GM21529 (cell line): Measurements from ENCODE around the gene EIF3L.

Source experiments
- ATAC-seq: cut with Tn5 transposase; IDR thresholded peaks from one replicate; pipeline ENCODE4 v1.9.1; 2021; ENCODE audit not compliant: unreplicated experiment

EIF3L gene

DNA sequence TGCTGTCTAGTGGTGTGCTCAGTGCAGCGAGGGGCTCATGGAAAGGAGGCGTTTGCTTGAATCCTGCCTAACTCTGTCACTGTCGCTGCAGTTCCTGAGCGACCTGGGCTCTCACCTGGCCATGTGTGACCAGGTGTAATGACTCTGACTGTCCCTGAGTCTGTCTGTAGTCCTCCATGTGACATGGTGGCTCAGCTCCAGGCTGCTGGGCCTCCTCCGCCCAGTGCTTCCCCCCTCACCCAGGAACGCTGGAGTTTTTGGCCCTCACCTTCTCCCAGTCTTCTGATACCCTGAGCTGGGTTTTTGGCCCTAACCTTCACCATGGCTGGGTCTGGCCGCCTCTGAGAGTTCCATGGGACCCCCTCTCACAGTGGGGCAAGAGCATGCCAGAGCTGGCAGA lies 77.1 kb downstream of the EIF3L start:
- ATAC-seq = no peak

DNA sequence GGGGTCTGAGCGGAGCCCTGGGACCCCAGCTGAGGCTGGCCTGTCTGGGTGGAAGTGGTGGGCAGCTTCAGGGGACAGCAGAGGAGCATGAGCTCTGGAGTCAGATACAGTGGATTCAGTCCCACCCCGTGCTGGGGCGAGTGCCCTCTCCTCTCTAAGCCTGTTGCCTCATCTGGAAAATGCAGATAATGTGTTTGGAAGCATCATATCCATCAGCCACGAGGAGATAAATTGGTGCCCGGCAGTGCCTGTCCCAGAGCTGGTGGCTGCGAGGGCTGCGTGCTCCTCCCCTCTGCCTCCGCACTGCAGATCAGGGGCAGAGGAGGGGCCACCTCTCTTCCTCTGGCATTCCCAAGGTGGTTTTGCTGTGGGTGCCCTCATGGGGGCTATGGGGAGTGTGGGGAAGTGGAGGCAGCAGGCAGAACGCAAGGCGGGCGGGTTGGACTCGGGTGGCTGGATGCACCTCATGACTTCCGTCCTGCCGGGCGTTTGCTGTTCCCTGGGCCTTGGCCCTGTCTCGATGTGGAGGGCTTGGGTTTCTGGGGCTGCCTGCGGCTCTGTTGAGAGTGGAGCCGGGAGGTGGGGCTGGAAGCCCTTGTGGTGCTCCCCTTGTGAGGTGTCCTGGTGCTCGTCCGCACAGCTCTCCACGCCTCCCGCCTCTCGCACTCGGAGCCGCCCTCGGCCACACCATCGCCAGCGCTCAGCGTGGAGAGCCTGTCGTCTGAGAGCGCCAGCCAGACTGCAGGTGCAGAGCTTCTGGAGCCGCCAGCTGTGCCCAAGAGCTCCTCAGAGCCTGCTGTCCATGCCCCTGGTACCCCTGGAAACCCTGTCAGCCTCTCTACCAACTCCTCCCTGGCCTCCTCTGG lies 77.8 kb downstream of the EIF3L start:
- no peak for ATAC-seq

DNA sequence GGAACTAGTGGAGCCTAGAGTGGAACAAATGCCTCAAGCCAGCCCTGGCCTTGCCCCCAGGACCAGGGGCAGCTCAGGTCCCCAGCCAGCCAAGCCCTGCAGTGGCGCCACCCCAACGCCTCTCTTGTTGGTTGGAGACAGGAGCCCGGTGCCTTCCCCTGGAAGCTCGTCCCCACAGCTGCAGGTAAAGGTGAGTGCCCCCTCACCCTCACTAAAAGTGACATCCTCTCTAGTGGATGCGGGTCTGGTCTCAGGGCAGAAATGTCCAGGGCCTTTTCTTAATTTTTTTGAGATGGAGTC lies 78.4 kb downstream of the EIF3L start:
- ATAC-seq = no peak

DNA sequence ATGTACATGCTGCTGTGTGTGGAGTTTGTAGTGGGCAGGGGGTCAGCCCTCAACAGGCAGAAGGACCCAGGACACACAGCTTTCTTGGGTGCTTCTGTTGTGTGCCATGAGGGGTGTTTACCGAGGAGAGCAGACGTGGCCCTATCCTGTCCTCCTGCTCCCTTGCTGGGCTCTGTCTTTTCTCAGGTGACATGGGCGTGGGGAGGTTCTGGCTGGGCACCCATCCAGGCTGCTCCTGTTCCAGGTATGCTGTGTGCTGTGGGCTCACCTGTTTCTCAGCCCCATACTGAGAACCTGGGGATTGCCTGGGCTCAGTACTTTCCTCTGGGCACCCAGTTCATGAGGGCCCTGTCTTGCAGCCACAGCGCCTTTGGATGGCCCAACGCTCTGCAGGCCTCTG lies 80.2 kb downstream of the EIF3L start:
- no peak for ATAC-seq

DNA sequence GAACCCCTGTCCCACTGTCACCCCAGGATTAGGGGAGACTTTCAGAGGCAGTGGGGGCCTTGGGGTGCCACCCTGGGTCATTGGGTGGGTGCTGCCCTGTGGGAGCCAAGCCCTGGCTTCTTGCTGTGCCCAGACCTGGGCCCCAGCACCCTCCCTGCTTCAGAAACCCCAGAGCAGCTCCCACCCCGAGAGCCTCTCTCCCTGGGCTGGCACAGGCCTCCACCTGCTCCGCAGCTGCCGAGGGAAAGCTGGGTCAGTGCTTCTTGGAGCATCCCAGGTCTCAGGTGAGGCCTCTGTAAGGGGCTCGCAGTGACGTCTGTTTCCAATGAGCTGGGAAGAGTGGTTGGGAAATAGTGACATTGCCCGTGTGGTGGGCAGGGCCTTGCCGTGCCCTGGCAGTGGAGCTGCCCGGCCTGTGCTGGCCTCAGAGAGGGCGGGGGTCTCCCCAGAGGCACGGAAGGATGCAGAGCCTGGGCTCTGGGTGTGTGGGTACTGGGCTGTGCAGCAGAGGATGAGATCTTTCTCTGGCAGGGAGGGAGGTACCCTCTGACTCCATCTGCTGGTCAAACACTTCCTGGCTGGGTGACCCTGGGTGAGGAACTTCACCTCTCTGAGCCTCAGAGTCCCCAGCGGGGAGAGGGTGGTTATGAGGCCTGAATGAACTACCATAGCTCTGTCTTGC lies 81.2 kb downstream of the EIF3L start:
- no peak for ATAC-seq

DNA sequence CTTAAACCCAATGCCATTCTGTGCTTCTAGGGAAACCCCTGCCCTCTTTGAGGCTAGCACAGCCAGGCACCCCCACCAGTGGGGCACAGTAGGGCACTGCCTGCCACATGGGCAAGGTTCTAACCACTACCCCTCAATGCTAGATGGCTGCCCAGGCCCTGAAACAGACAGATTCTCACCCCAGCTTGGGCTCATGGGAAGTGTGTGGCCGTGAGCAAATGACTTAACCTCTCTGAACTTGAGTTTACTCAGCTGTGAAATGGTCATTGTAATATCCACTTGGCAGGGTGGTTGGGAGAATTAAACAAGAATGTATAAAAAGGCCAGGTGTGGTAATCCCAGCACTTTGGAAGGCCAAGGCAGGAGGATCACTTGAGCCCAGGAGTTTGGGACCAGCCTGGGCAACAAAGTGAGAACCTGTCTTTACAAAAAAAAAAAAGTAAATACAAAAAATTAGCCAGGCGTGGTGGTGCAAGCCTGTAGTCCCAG lies 81.8 kb downstream of the EIF3L start:
- ATAC-seq = no peak

DNA sequence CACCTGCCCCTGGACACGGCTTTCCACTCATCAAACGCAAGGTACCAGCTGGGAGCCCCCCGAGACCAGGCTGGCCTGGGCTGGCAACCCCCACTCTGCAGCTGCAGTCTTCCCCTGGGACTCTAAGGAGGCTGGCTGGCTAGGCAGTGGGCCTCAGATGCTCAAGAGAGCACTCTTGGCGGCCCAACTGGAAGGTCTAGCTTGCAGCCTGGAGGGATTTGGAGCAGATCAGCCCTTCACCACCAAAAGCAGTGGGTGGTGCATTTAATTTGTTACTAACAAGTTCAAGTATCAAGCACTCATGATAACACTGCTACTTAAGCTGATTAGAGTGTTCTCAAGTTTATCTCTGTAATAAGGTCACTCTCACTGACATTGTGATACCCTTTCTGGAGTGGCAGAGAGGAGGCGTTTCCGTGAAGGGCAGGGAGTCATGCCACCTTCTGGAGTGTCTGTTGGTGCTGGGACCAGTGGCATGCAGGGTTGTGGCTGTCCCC lies 82.7 kb downstream of the EIF3L start:
- ATAC-seq = no peak

DNA sequence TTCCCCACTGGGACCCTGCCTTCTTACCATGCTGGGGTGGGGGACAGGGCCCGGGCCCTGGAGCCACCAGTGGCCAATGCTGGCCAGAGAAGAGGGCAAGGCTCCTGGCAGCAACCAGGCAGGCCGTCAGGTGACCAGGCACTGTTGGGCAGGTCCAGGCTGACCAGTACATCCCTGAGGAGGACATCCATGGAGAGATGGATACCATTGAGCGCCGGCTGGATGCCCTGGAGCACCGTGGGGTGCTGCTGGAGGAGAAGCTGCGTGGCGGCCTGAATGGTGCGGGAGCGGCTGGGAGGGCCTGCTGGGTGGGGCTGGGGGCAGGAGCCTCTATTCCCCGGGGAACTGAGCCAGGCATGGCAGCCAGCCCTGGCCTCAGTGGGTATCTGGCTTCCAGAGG lies 83.2 kb downstream of the EIF3L start:
- ATAC-seq = no peak

DNA sequence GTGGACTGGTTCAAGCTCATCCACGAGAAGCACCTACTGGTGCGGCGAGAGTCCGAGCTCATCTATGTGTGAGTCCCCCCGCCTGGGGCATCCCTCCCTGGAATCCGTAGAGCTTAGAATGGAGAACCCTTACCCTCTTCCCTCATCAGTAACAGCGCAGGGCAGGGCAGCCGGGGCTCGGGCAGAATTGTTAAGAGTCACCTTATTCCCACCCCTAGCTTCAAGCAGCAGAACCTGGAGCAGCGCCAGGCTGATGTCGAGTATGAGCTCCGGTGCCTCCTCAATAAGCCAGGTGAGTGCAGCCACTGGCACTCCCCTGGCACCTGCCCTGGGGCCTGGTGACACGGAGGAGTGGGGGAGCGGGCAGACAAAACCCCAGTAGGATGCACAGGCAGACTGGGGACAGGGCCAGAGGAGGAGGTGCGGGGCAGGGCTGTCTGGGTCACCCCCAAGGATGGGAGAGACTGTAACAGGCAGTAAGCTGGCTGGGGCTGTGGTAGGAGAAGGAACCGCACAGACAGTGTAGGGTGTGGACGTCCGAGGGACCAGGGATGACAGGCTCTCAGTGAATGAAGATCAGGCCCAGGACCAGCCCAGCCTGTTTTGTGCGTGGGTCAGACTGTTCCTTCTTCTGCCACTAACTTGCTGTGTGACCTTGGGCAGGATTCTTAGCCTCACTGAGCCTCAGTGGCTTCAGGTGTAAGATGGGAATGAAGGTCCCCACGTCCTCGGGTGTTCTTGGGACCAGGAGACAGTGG lies 83.8 kb downstream of the EIF3L start:
- ATAC-seq = no peak

DNA sequence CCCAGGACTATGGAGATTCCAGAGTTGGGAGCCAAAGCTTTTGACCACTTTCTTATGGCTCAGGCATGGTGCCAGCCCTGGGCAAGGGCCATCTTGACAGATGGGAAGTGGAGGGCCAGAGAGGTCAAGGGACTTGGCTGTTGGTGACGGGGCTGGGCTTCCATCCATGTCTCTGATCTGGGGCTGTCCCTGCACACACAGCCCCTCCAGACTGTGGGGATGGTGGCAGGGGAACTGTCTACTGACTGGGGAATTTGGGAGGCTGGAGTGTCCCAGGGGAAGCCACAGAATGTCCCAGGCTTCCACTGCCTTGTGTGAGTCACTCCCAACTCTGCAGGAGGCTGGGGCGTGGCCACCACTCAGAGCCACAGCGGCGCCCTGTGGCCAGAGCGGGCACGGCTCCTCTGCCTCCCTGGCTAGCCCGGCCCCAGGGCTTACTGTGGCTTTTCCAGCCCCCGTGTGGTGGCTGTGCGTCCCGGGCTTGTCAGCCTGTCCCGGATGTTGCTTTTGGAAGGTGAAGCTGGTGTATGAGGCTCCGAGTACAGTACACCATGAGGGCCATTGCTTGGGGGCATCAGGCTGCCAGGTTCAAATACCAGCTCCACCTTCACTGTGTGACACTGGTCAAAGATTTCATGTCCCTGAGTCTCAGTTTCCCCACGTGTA lies 84.6 kb downstream of the EIF3L start:
- ATAC-seq = peak; percentile 71
